ENCODE measurements around the gene RHEX.

The RHEX gene

DNA sequence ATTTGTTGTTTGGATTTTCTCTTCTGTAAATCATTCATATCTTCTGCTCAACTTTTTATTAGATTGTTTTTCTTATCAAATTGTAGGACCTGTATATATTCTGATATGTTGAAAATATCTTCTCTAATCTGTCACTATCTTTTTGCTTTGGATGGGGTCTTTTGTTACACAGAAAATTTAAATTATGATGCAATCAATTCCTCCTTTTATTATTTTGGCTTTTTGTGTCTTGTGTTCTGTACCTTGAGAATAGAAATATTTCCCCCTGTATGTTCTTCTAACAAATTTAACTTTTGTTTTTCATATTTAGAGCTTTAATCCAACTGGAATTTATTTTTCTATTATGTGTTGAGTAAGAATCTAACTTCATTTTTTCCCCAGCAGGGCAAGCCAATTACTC, 67.4 kb downstream of the RHEX start:
- DNase-seq, result no peak

DNA sequence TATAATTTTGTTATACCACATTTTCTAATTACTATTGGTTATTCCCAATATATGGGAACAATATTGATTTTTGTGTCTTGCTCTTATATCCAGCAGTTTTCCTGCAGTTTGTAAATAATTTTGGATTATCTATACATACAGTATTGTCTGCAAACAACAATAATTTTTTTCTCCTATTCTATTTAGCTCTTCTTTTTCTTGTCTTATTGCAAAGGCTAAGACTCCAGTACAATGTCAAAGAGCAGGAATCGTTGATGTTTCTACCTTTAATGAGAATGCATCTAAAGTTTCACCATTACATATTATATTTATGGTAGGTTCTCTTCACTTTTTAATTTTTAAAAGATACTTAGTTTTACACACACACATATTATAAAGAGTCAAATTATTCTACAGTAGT, 68.3 kb downstream of the RHEX start:
- no peak for DNase-seq

DNA sequence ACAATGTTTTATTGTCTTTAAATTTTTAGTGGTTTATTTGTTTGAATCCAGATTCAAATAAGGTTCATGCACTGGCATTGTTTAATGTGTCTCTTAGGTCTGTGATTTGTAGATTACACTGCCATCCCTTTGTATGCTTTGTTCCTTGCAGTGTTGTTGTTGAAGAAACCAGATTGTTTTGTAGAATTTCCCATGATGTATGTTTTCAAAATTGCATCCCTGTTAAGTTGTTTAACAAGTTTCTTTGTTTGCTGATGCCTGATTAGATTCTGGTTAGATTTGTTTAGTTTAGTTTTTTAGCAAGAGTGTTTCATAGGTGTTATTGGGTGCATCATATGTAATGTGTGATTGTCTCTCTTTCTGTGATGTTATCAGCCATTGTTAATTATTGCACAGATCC, 69.7 kb downstream of the RHEX start:
- DNase-seq, result no peak

DNA sequence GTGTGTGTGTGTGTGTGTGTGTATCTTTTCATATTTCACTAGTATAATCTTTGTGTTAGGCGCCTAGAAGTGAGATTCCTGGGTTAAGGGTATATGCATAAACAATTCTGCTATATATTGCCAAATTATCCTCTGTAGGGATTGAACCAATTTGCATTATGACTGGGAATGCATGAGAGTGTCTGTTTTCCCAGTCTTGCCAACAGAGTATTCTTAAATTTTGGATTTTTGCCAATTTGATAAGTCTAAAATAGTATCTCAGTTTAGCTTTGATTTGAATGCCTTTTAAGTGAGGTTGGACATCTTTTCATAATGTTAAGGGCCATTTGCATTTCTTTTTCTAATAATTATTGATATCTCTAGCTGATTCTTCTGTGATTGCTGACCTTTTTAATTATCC, 72.4 kb downstream of the RHEX start:
- DNase-seq, result no peak

DNA sequence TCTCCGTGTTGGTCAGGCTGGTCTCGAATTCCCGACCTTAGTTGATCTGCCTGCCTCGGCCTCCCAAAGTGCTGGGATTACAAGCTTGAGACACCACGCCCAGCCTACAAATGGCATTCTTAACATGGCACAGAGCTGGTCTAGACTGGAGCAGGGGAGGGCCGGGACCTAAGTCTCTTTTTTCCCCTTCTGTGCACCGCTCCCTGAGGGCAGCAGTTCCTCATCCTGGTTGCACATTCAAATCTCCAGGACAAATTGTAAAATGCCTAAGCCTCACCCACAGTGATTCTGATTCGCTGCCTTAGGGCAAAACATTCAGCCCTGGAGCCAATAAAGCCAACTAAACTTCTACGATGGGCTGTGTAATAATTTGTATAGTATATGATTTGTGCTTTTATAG, 74.4 kb downstream of the RHEX start:
- no peak for DNase-seq

DNA sequence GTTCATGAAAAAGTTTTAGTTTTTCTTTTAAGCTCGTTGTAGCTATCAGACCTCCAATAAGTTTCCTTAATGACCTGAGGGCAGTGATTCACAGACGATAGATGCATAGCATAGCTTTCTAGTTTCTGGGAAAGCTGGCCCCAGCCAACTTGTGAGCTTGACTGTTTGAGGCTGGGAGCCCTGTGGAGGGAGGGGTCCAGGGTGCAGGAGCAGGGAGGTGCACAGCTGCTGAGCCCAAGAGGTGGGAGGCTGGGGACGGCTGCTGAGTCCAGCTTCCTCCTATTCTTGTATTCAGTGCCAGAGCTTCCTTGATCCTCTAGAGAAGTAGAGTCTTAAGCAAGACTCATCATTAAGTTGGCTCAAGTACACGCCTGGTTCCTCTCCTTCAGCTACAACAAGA, 75.2 kb downstream of the RHEX start:
- DNase-seq, result no peak

DNA sequence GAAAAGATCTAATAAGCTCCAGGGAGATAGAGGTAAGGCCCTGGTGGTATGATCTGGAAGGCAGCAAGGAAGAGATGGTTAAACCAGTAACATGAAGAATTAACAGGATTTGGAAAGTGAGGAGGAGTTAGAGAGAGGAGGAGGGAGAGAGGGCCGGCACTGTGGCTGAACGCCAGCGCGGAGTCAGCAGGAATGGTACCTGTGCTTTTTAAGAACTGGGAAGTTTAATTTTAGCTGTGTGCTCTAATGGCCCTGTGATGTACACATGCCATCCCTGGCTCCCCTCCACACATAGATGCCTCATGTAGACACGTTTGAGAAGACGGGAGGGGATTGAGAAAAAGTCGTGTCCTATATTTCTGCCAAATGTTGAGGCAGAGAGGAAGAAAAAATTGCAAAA, 78.1 kb downstream of the RHEX start:
- no peak for DNase-seq

DNA sequence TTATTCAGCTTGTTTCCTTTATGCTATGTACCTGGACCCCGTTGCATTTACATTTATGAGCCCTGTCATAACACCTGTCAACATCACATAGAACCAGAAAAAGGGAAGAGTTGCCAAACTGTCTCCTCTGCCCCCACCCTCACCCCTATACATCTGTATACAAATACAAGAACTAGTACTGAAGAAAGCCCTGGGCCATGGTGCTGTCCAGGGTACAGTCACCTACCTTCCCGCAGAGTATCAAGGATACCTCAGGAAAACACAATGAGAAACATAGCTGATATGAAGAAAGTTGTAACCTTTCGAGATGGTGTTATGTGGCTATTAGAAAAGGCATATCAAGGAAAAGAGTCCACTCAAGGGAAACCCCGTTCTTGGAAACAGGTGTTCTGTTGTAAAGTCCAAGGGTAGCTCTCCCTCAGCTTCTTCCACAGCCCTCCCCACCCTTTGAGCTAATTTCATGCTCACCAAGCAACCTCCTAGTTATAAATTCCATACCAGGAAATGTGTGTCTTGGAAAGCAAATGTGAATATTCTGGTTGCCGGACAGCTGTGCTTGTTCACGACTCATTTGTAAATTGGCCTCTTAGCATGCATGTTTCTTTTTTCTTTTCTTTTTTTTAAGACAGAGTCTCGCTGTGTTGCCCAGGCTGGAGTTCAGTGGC, 80.9 kb downstream of the RHEX start:
- DNase-seq, result no peak

DNA sequence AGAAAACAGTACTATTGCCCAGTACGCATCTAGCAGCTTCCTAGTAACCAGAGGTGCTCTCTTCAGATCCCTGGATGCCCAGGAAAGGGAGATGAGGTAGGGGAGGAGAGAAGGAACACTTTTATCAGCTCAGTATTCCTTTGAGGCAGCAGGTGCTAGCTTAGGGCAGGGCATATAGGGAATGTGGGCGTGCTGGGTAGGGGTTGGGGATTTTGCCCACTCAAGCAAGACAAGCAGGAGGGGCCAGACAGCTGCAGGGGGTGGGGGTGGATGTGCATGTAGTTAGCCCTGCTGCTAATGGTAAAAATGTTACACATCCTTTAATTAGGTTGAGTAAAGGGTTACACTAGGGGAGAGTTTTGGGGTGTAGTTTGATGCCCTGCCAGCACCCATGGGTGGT, 82.3 kb downstream of the RHEX start:
- DNase-seq, result no peak

DNA sequence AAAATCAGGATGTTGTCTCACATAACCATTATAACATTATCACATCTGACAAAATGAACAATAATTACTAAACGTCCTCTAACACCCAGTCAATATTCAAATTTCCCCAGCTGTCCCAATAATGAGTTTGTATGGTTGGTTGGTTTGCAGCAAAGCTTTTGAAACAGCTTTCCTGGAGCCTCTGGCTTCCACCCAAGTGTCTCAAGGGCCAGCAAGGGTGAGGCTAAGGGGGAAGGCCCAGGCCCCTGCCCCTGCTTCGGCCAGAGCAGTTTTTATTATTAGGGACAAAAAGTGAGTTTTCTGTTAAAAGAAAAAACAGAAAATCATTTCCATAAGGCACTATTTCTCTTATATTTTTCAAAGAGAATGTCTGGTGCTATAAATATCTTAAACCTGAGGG, 83.3 kb downstream of the RHEX start:
- no peak for DNase-seq

DNA sequence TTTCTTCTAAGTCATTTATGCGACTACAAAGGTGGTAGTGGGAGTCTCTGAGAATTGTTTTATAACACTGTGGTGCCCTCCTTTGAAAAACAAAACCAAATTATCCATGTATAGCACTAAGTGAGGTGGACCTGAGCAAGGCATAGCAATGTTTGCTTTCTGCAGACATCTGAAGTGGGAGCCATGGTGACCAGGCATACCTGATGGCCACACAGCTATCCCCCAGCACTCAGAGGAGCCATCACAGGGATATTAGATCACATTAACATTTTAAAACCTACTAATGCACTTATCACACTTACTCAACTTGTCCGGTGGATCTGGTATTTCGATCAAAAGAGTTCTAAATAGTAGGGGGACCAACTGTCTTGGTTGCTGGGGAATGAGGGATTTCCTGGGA, 89.0 kb downstream of the RHEX start:
- DNase-seq, result no peak

DNA sequence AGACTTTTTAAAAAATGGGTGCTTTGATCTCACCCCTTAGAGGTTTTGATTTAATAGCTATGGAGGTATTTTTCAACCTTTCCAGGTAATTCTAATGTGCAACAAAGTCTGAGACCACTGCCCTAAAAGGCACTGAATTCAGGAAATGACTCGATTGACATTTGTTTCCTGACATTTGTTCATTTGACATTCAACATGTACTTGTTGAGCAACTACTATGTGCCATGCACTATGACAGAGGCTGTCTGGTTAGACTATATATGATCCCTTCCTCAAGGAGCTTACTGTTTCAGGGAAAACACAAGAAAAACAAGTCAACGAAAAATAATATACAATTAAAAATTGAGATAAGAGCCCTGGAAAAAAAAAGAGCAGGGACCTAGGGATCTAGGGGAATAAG, 89.8 kb downstream of the RHEX start:
- no peak for DNase-seq

DNA sequence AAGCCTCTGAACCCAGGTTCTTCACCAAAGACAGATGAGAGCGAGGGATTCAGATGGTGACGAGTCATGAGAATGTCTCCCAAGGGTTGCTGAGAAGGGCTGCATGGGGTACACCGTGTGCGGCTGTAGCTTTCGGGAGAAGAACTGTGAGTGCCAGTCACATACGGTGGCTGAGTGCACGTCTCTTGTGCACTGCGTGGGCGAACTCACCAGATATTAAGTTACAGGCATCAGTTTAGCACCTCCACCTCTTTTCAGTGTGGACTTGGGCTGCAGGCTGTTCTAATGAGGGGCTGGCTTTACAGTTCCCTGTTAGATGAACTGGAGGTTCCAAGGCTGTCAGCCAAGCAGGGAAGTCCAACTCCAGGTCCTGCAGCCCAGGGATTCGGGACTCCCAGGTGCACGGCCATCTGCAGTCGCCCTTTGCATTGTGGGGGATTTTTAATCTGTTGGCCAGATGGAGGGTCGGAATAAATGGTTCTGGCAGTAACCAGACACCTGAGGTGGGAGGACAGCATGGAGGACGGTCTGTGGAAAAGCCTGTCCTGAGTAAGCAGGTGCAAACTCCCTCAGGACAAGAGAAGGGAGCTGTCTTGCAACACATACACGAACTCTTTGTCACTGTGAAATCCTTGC, 90.7 kb downstream of the RHEX start:
- DNase-seq, result no peak

DNA sequence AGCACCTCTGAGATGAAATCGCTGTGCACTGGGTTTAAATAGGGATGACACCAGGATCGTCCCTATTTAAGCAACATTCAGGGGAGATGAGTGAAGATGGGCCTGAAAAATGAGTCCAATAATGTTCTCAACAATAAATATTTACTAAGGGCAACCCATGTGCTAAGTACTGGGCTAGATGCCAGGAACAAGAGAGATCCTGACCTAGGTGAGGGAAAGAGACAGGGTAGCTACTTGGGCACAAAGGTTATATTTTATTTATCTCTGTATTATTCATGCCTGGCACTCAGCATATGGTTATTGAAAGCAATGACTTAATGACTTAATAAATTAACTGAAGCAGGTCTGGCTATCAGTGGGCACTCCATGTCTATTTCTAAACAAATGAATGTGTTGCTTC, 91.6 kb downstream of the RHEX start:
- DNase-seq, result peak; percentile 34

DNA sequence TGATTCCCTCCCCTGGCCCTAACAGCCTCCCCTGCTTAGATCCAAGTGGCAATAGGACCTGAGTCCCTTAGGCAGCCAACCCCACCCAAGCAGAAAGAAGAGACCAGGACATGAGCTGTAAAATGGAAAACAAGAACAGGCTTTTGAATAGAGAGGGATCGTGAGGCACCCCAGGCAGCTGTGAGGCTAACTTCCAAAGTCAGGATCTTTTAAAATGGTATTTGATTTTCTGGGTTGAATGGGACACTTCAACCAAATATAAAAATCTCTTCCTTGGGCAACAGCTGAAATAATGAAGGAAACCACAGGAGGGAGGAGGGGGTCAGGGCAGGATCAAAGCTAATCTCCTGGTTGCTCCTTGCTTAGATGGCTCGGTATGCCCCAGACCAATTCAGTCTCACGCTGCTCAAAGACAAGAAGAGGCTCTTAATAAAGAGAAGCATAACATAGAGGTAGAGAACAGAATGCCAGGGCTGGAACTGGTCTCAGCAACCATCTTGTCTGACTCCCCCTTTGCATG, 92.9 kb downstream of the RHEX start:
- no peak for DNase-seq

Data from NCI-H1105 (cell line).